MCF 10A (cell line): Measurements from ENCODE around the gene RDM1. TPM values are rescaled to one million over a fixed set of nuclear protein-coding genes. Genes with fewer than 3 reads are reported as not detected.

ENCODE experiments used
- BruUV-seq: library from RNA; stranded (reverse); fragments of 400-500 nt; replicated peaks from 2 replicates; lab custom pipeline; 2021; lab: Mats Ljungman, UMichigan
- CTCF ChIA-PET: fragments of 300-600 bp; sonication (Branson Sonifier 250); formaldehyde crosslinking; extraction: SDS; loops from one replicate; lab custom pipeline; 2021; ENCODE audit warnings: antibody characterized with exemption, inconsistent platforms; lab: Yijun Ruan, JAX
- POLR2A ChIA-PET: fragments of 300-600, 350-650 bp; sonication (Branson Sonifier 250); formaldehyde crosslinking; extraction: SDS; loops from one replicate; lab custom pipeline; 2020; ENCODE audit warnings: antibody characterized with exemption, inconsistent platforms; lab: Yijun Ruan, JAX
- DNase-seq: peaks from one replicate; pipeline ENCODE4 v3.0.0-alpha.2; 2018; ENCODE audit not compliant: unreplicated experiment
- H3K27ac Mint-ChIP-seq: one replicate; pipeline ENCODE4 v1.8.0; 2022; ENCODE audit warnings: mild to moderate bottlenecking, low read depth, mixed read lengths; ENCODE audit not compliant: unreplicated experiment
- H3K27me3 Mint-ChIP-seq: one replicate; pipeline ENCODE4 v1.8.0; 2022; ENCODE audit warnings: mixed read lengths; ENCODE audit not compliant: insufficient read depth, unreplicated experiment
- H3K36me3 Mint-ChIP-seq: one replicate; pipeline ENCODE4 v1.8.0; 2022; ENCODE audit warnings: mild to moderate bottlenecking, moderate library complexity, mixed read lengths; ENCODE audit not compliant: insufficient read depth, unreplicated experiment
- H3K4me1 Mint-ChIP-seq: one replicate; pipeline ENCODE4 v1.8.0; 2022; ENCODE audit warnings: mixed read lengths; ENCODE audit not compliant: insufficient read depth, unreplicated experiment
- H3K4me3 Mint-ChIP-seq: one replicate; pipeline ENCODE4 v1.8.0; 2022; ENCODE audit warnings: mild to moderate bottlenecking, moderate library complexity, mixed read lengths; ENCODE audit not compliant: unreplicated experiment
- H3K9me3 Mint-ChIP-seq: one replicate; pipeline ENCODE4 v1.8.0; 2022; ENCODE audit warnings: mixed read lengths; ENCODE audit not compliant: unreplicated experiment
- CTCF ChIP-seq: fragments of 200-600 bp; IDR thresholded peaks from one replicate; pipeline ENCODE4 v1.8.0; 2022; ENCODE audit warnings: antibody characterized with exemption, mild to moderate bottlenecking; ENCODE audit not compliant: unreplicated experiment
- intact Hi-C: fragments of 100-400 bp; cut with micrococcal nuclease; formaldehyde crosslinking; loops from 2 replicates; pipeline ENCODE4 v1.14.1; 2022
- total RNA-seq: library from RNA; stranded (reverse); gene quantifications from 2 replicates; pipeline ENCODE4 v1.2.3, GENCODE V29; 2022

The RDM1 gene
- total RNA-seq, 1 experiment from 2014 or later = 2.6 TPM

GRCh38 chr17:35927714-35928113 lies 2.9 kb downstream of the RDM1 start:
- no peak for TF ChIP-seq CTCF
- CTCF ChIA-PET = interaction anchor here (0.6 to 2.1 kb wide), 3 partner anchors 12 to 222 kb away, joined by 3 to 6 read pairs (median 3); no protein-coding TSS in a partner anchor
- H3K27ac Mint-ChIP-seq = no peak overlapping the region
- no peaks in the 10 kb centered on the region for H3K36me3 Mint-ChIP-seq
- intact Hi-C loops = no loop called here
- no peaks in the 10 kb centered on the region for H3K9me3 Mint-ChIP-seq
- no peaks in the 10 kb centered on the region for H3K27me3 Mint-ChIP-seq
- no peak overlapping the region for H3K4me3 Mint-ChIP-seq
- POLR2A ChIA-PET = no interaction called here
- BruUV-seq = no TSS peak
- DNase-seq = no peak
- H3K4me1 Mint-ChIP-seq = no peaks in the 10 kb centered on the region

- Mint-ChIP-seq H3K36me3 (no peaks in the 10 kb centered on the region), H3K4me1 (no peaks in the 10 kb centered on the region), H3K27ac (no peak overlapping the region), H3K4me3 (no peak overlapping the region), H3K27me3 (no peaks in the 10 kb centered on the region), H3K9me3 (no peaks in the 10 kb centered on the region)
- no TSS peak for BruUV-seq
- ChIA-PET POLR2A (no interaction called here), CTCF (interaction anchor here (0.6 to 0.7 kb wide), 2 partner anchors 12 to 387 kb away, joined by 3 to 4 read pairs; no protein-coding TSS in a partner anchor)
- no peak for DNase-seq
- TF ChIP-seq CTCF = no peak
- intact Hi-C loops = no loop called here
Measured at GRCh38 chr17:35923609-35924114, 6.9 kb downstream of the RDM1 start.

GRCh38 chr17:35920229-35920628 lies 10.3 kb downstream of the RDM1 start:
- no peak for DNase-seq
- BruUV-seq = no TSS peak
- POLR2A ChIA-PET = no interaction called here
- no peak for TF ChIP-seq CTCF
- intact Hi-C loops = no loop called here
- no peaks in the 10 kb centered on the region for H3K9me3 Mint-ChIP-seq
- no peaks in the 10 kb centered on the region for H3K27me3 Mint-ChIP-seq
- H3K4me1 Mint-ChIP-seq = no peaks in the 10 kb centered on the region
- no peaks in the 10 kb centered on the region for H3K36me3 Mint-ChIP-seq
- no peak overlapping the region for H3K4me3 Mint-ChIP-seq
- H3K27ac Mint-ChIP-seq = no peak overlapping the region
- CTCF ChIA-PET = interaction anchor here (0.6 kb wide), 1 partner anchor 47 kb away, joined by 3 read pairs; no protein-coding TSS in a partner anchor

- TF ChIP-seq CTCF = no peak
- no TSS peak for BruUV-seq
- Mint-ChIP-seq H3K27ac (no peak overlapping the region), H3K4me3 (no peak overlapping the region), H3K4me1 (no peaks in the 10 kb centered on the region), H3K36me3 (no peaks in the 10 kb centered on the region), H3K9me3 (no peaks in the 10 kb centered on the region), H3K27me3 (no peaks in the 10 kb centered on the region)
- no peak for DNase-seq
- POLR2A ChIA-PET = no interaction called here
- CTCF ChIA-PET = interaction anchor here (4.1 kb wide), 1 partner anchor 230 kb away, joined by 12 read pairs; no protein-coding TSS in a partner anchor
- intact Hi-C loops = no loop called here
Measured at GRCh38 chr17:35918665-35919064, 11.9 kb downstream of the RDM1 start.
